HEK293 (cell line): ENCODE results near the gene KCNK7.

Experiments used
- ZBTB11 ChIP-seq: fragments of 450-650 bp; formaldehyde crosslinking; conservative IDR thresholded peaks from 2 replicates; pipeline ENCODE4 v1.5.1; 2016; ENCODE audit warnings: low read depth, missing biosample characterization, missing genetic modification characterization
- ZBTB49 ChIP-seq: fragments of 450-650 bp; formaldehyde crosslinking; IDR thresholded peaks from 2 replicates; pipeline ENCODE4 v1.5.1; 2016; ENCODE audit warnings: missing biosample characterization, missing genetic modification characterization, low read depth
- ZBTB8A ChIP-seq: fragments of 450-650 bp; formaldehyde crosslinking; IDR thresholded peaks from 2 replicates; pipeline ENCODE4 v1.5.1; 2016; ENCODE audit warnings: missing biosample characterization, missing genetic modification characterization
- ZNF707 ChIP-seq: fragments of 450-650 bp; formaldehyde crosslinking; IDR thresholded peaks from 2 replicates; pipeline ENCODE4 v1.5.1; 2016; ENCODE audit warnings: missing biosample characterization, missing genetic modification characterization
- TF ChIP-seq, protein P1 (sequence below): fragments of 450-650 bp; formaldehyde crosslinking; IDR thresholded peaks from 2 replicates; pipeline ENCODE4 v1.5.1; 2016; ENCODE audit warnings: missing biosample characterization, missing genetic modification characterization

- TF ChIP-seq, protein P1, sequence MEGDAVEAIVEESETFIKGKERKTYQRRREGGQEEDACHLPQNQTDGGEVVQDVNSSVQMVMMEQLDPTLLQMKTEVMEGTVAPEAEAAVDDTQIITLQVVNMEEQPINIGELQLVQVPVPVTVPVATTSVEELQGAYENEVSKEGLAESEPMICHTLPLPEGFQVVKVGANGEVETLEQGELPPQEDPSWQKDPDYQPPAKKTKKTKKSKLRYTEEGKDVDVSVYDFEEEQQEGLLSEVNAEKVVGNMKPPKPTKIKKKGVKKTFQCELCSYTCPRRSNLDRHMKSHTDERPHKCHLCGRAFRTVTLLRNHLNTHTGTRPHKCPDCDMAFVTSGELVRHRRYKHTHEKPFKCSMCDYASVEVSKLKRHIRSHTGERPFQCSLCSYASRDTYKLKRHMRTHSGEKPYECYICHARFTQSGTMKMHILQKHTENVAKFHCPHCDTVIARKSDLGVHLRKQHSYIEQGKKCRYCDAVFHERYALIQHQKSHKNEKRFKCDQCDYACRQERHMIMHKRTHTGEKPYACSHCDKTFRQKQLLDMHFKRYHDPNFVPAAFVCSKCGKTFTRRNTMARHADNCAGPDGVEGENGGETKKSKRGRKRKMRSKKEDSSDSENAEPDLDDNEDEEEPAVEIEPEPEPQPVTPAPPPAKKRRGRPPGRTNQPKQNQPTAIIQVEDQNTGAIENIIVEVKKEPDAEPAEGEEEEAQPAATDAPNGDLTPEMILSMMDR (tag by site-specific recombination): peak; percentile 92
- TF ChIP-seq ZBTB8A (peak; percentile 100), ZNF707 (tag by site-specific recombination) (no peak), ZBTB11 (tag by site-specific recombination) (peak; percentile 98), ZBTB49 (tag by site-specific recombination) (no peak)
These were observed 25.4 kb downstream of the KCNK7 start, which contains the start of gene ZNRD2 for GRCh38 chr11:65569973-65570918.
